A549 (cell line): ENCODE measurements around the gene GSTO2. TPM values are rescaled to one million over a fixed set of nuclear protein-coding genes. Genes with fewer than 3 reads are reported as not detected.

ENCODE experiments used
- ATAC-seq, 2 experiments: fragments of 200-7000 bp in 1 of 2; fragments of >200 bp in 1 of 2; cut with Nextera tagmentation in 1 of 2; cut with Tn5 transposase in 1 of 2; 3 replicates each; pipeline versions ENCODE4 v1.8.0 to v1.9.1; 2018 to 2020; ENCODE audit warnings: mild to moderate bottlenecking in 1 of 2, moderate library complexity in 1 of 2
- CTCF ChIA-PET: fragments of 300-600 bp; sonication (Branson Sonifier 250); formaldehyde crosslinking; extraction: SDS; loops from one replicate; lab custom pipeline; 2021; ENCODE audit warnings: antibody characterized with exemption, inconsistent platforms; lab: Yijun Ruan, JAX
- POLR2A ChIA-PET: fragments of 350-600 bp; formaldehyde crosslinking; extraction: SDS; loops from one replicate; lab custom pipeline; 2021; ENCODE audit warnings: antibody characterized with exemption, inconsistent platforms; lab: Yijun Ruan, JAX
- DNase-seq, 2 experiments: peaks; one replicate each; pipeline versions ENCODE4 v3.0.0 to v3.0.0-alpha.2; 2011 to 2016; ENCODE audit warnings: low read depth in 1 of 2, low spot score in 1 of 2
- FAIRE-seq: peaks from 2 replicates; lab custom pipeline; 2011; peaks lifted over from hg19 to GRCh38; lab: Jason Lieb, UNC
- H3K27ac ChIP-seq, 2 experiments: fragments of >200 bp; sonication (Bioruptor Twin); formaldehyde crosslinking; 3 replicates each; pipeline ENCODE4 v1.5.1; 2016 to 2017
- H3K4me1 ChIP-seq: fragments of >200 bp; sonication (Bioruptor Twin); formaldehyde crosslinking; 3 replicates; pipeline ENCODE4 v1.6.1; 2016
- H3K4me2 ChIP-seq: fragments of >200 bp; sonication (Bioruptor Twin); formaldehyde crosslinking; 3 replicates; pipeline ENCODE4 v1.6.1; 2016
- H3K4me3 ChIP-seq: fragments of >200 bp; sonication (Bioruptor Twin); formaldehyde crosslinking; 3 replicates; pipeline ENCODE4 v1.5.1; 2016
- H3K9me3 ChIP-seq: fragments of >200 bp; sonication (Bioruptor Twin); formaldehyde crosslinking; 3 replicates; pipeline ENCODE4 v1.6.1; 2016
- BHLHE40 ChIP-seq: IDR thresholded peaks from 2 replicates; pipeline ENCODE4 v1.6.1; 2012; ENCODE audit warnings: low read depth, low read length, inconsistent platforms
- CBX8 ChIP-seq: fragments of 200-600 bp; sonication (generic); IDR thresholded peaks from 2 replicates; pipeline ENCODE4 v1.6.1; 2016
- EHMT2 ChIP-seq: fragments of 200-600 bp; sonication (generic); IDR thresholded peaks from 2 replicates; pipeline ENCODE4 v1.6.1; 2016; ENCODE audit warnings: antibody characterized with exemption, low read depth, mild to moderate bottlenecking, moderate library complexity
- FOSB ChIP-seq: fragments of 250-450 bp; sonication (Bioruptor Pico); IDR thresholded peaks from 2 replicates; pipeline ENCODE4 v1.5.0; 2020; ENCODE audit warnings: mild to moderate bottlenecking, moderate library complexity
- FOXS1 ChIP-seq: fragments of 250-450 bp; sonication (Bioruptor Pico); IDR thresholded peaks from 2 replicates; pipeline ENCODE4 v1.5.0; 2020; ENCODE audit warnings: mild to moderate bottlenecking, moderate library complexity
- HOXB13 ChIP-seq: fragments of 250-450 bp; sonication (Bioruptor Pico); IDR thresholded peaks from 2 replicates; pipeline ENCODE4 v1.5.0; 2020; ENCODE audit warnings: low read depth, mild to moderate bottlenecking, moderate library complexity
- HOXB5 ChIP-seq: fragments of 250-450 bp; sonication (Bioruptor Pico); IDR thresholded peaks from 2 replicates; pipeline ENCODE4 v1.5.0; 2020; ENCODE audit warnings: mild to moderate bottlenecking, moderate library complexity
- JUN ChIP-seq, 2 experiments: fragments of >200 bp; sonication (Bioruptor Twin); formaldehyde crosslinking; IDR thresholded peaks; 2 replicates in 1 of 2; 3 replicates in 1 of 2; pipeline ENCODE4 v1.6.1; 2016 to 2017
- JUNB ChIP-seq: fragments of >200 bp; sonication (Bioruptor Twin); formaldehyde crosslinking; IDR thresholded peaks from 2 replicates; pipeline ENCODE4 v1.6.1; 2016
- KDM5A ChIP-seq: fragments of 200-600 bp; sonication (generic); IDR thresholded peaks from 2 replicates; pipeline ENCODE4 v1.6.1; 2016; ENCODE audit warnings: antibody characterized with exemption, mild to moderate bottlenecking
- MYC ChIP-seq: IDR thresholded peaks from 2 replicates; pipeline ENCODE4 v1.6.1; 2012; ENCODE audit warnings: mild to moderate bottlenecking, inconsistent platforms, low read length, improper control_type of control experiment, borderline replicate concordance
- NPAS2 ChIP-seq: fragments of 250-450 bp; sonication (Bioruptor Pico); IDR thresholded peaks from 2 replicates; pipeline ENCODE4 v1.8.0; 2022; ENCODE audit warnings: mild to moderate bottlenecking, moderate library complexity, borderline replicate concordance
- POLR2A ChIP-seq: IDR thresholded peaks from 2 replicates; pipeline ENCODE4 v1.6.1; 2012; ENCODE audit warnings: mild to moderate bottlenecking, low read length
- RAD21 ChIP-seq, 2 experiments: fragments of >200 bp in 1 of 2; sonication (Bioruptor Twin) in 1 of 2; formaldehyde crosslinking in 1 of 2; IDR thresholded peaks in 1 of 2; conservative IDR thresholded peaks in 1 of 2; 2 replicates in 1 of 2; 3 replicates in 1 of 2; pipeline ENCODE4 v1.6.1; 2012 to 2018; ENCODE audit warnings: inconsistent platforms in 1 of 2
- TFCP2L1 ChIP-seq: fragments of 250-450 bp; sonication (Bioruptor Pico); IDR thresholded peaks from 2 replicates; pipeline ENCODE4 v1.5.0; 2021; ENCODE audit warnings: mild to moderate bottlenecking
- ZFP36 ChIP-seq: fragments of 450-650 bp; IDR thresholded peaks from 2 replicates; pipeline ENCODE4 v1.6.1; 2014; ENCODE audit warnings: borderline replicate concordance; ENCODE audit not compliant: partially characterized antibody
- WGBS: methylation state at CpG from one replicate; pipeline ENCODE4 v1.1.6; 2017; ENCODE audit errors: missing lambda C conversion rate; 5-methylcytosine and 5-hydroxymethylcytosine counted together
- polyA plus RNA-seq, 4 experiments: library from polyadenylated mRNA; depleted of rRNA in 3 of 4; stranded (reverse); fragments of >200 nt; fragmentation: RNase III in 1 of 4; extraction: RNeasy Plus Mini Kit Qiagen cat#74134 plus additional on column Dnase treatment in 1 of 4; gene quantifications; 2 replicates in 3 of 4; 3 replicates in 1 of 4; pipeline ENCODE4 v1.2.3, GENCODE V29; 2011 to 2017
- TF ChIP-seq, protein P1 (sequence below): IDR thresholded peaks from 2 replicates; pipeline ENCODE4 v1.6.1; 2012
- TF ChIP-seq, protein P2 (sequence below): fragments of >200 bp; sonication (Bioruptor Twin); formaldehyde crosslinking; IDR thresholded peaks from 2 replicates; pipeline ENCODE4 v1.6.1; 2016
- TF ChIP-seq, protein P3 (sequence below): fragments of >200 bp; sonication (Bioruptor Twin); formaldehyde crosslinking; IDR thresholded peaks from 3 replicates; pipeline ENCODE4 v1.6.1; 2016

GSTO2 gene
- polyA plus RNA-seq, 2 of the 4 experiments (the other 2 are of a cell fraction): 1.3 to 5.7 TPM

DNA sequence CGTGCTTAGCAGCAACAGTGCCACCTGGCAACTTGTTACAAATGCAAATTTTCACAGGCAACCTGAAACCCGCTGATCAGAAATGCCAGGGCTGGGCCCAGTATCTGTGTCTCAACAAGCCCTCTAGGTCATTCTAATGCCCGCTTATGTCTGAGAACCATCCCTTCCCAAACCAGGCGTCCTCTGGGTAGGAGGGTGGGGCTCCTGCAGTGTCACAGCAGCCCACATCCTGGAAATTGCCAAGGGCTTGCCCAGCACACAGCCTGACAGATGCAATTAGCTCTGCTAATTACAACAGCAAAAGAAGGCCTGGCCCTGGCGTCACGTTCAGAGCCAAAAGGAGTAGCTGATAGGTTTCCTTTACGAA lies 53.4 kb downstream of the GSTO2 start:
- no peak for ATAC-seq
- H3K4me1 ChIP-seq: peaks cover 37% of the 10 kb centered on the region
- TF ChIP-seq NPAS2 (CRISPR knock-in tag) (no peak), CBX8 (no peak), FOSB (no peak), HOXB13 (CRISPR knock-in tag) (no peak), BHLHE40 (no peak), FOXS1 (no peak), KDM5A (no peak)
- TF ChIP-seq, protein P1, sequence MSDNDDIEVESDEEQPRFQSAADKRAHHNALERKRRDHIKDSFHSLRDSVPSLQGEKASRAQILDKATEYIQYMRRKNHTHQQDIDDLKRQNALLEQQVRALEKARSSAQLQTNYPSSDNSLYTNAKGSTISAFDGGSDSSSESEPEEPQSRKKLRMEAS: no peak
- no peak for DNase-seq
- H3K27ac ChIP-seq: peak overlapping the region in 1 of 2 experiments; percentile 27; a peak in 1 of 6 replicates
- no peak overlapping the region for H3K4me2 ChIP-seq
- 82% methylated on average over 7 of the region's 7 CpGs for WGBS
- CTCF ChIA-PET: interaction anchor here (1.1 to 4.5 kb wide), 9 partner anchors 11 to 48 kb away, joined by 3 to 28 read pairs (median 6); partner anchors contain the start of gene CFAP58
- no peaks in the 10 kb centered on the region for H3K9me3 ChIP-seq
- no peak overlapping the region for H3K4me3 ChIP-seq
- POLR2A ChIA-PET: no interaction called here
- FAIRE-seq: no peak

DNA sequence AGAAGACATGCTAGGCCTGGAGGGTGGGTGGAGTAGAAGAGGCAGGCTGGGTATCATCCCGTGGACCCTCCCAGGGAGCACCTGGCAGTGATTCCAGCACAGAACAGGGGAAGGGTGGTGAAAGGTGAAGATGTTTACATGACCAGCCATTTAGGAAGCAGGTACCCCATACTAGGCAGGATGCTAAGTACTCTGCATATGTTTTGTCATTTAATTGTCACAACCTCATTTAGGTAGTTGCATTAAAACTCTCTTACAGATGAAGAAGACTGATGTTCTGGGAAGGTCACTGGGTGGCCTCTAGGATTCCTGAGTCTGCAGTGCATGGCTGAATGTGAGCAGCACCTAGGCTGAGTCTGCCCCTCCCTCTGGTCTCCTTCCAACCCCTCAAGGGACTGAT lies 54.1 kb downstream of the GSTO2 start:
- ATAC-seq: no peak
- CTCF ChIA-PET: interaction anchor here (1.0 to 4.5 kb wide), 6 partner anchors 15 to 49 kb away, joined by 3 to 28 read pairs (median 6); partner anchors contain the start of genes CFAP58 and ITPRIP
- Histone ChIP-seq H3K4me3 (no peak overlapping the region), H3K4me2 (no peak overlapping the region), H3K4me1 (peaks cover 37% of the 10 kb centered on the region), H3K27ac (no peak overlapping the region), H3K9me3 (no peaks in the 10 kb centered on the region)
- WGBS: 96% methylated on average over 1 of the region's 1 CpG
- POLR2A ChIA-PET: no interaction called here
- DNase-seq: no peak
- TF ChIP-seq TFCP2L1 (CRISPR knock-in tag) (no peak), MYC (no peak), JUN (IDR thresholded peaks at IDR 0.05) (no peak), HOXB5 (no peak)
- TF ChIP-seq, protein P2, sequence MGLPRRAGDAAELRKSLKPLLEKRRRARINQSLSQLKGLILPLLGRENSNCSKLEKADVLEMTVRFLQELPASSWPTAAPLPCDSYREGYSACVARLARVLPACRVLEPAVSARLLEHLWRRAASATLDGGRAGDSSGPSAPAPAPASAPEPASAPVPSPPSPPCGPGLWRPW: no peak
- no peak for FAIRE-seq

DNA sequence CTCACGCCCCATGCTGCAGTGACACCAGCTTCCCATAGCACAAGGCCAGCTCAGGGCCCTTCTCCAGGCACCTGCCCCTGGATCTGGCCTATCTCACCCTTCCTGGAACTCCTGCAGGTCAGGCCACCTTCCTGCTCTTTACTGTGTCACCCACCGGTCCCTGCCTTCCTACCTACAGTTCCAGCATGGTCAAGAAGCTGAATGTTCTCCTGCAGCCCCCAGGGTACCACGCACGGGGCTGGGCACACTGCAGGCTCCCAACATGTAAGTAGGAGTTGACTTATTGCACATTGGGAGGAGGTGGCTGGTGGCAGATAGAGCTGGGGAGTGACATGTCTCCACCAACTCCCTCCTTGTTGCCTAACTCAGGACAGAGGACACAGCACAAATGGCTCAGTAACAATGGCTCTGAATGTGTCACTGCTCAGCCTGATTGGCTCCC lies 54.8 kb downstream of the GSTO2 start:
- ATAC-seq (no peak), DNase-seq (no peak), FAIRE-seq (no peak)
- no peak for TF ChIP-seq ZFP36
- no peak for TF ChIP-seq EHMT2
- no peak for TF ChIP-seq HOXB13 (CRISPR knock-in tag)
- POLR2A ChIA-PET: no interaction called here
- Histone ChIP-seq H3K27ac (peak overlapping the region in 1 of 2 experiments; percentile 34; a peak in 3 of 6 replicates), H3K4me2 (no peak overlapping the region), H3K4me3 (no peak overlapping the region), H3K4me1 (peaks cover 37% of the 10 kb centered on the region), H3K9me3 (no peaks in the 10 kb centered on the region)
- 92% methylated on average over 4 of the region's 4 CpGs for WGBS
- CTCF ChIA-PET: interaction anchor here (1.0 to 4.5 kb wide), 5 partner anchors 15 to 49 kb away, joined by 3 to 28 read pairs (median 5); partner anchors contain the start of gene ITPRIP

DNA sequence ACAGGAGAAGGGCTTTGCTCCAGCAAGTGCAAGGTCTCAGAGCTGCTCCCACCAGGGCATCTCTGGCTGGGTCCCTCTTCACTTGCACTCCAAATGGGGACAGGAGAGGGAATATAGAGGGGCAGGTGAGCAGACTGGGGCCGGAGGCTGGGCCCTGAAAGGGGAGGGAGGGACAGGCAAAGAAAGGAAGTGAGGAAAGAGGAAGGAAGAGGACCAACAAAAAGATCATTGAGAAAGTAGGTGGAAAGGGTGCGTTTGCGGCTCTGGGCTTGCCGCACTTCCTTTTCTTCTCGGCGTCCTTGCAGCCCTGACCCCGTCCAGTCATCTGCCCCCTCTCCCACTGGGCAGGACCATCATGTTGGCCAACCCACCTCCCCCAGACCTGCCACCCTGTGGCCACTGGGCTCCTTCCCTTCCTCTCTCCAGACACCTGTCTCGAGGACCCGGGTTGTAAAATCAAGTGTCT lies 55.3 kb downstream of the GSTO2 start:
- WGBS: 93% methylated on average over 9 of the region's 9 CpGs
- TF ChIP-seq, protein P3, sequence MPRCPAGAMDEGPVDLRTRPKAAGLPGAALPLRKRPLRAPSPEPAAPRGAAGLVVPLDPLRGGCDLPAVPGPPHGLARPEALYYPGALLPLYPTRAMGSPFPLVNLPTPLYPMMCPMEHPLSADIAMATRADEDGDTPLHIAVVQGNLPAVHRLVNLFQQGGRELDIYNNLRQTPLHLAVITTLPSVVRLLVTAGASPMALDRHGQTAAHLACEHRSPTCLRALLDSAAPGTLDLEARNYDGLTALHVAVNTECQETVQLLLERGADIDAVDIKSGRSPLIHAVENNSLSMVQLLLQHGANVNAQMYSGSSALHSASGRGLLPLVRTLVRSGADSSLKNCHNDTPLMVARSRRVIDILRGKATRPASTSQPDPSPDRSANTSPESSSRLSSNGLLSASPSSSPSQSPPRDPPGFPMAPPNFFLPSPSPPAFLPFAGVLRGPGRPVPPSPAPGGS: no peak
- no peak for TF ChIP-seq RAD21 (conservative IDR thresholded peaks at IDR 0.05 in 1 of 2, IDR thresholded peaks at IDR 0.05 in 1 of 2)
- no peak for TF ChIP-seq POLR2A
- TF ChIP-seq JUNB: no peak
- no peak for TF ChIP-seq CBX8
- H3K4me1 ChIP-seq: peaks cover 40% of the 10 kb centered on the region
- no peak for ATAC-seq
- peak overlapping the region in 1 of 2 experiments; percentile 34; a peak in 3 of 6 replicates for H3K27ac ChIP-seq
- no peak for DNase-seq
- ChIA-PET CTCF (interaction anchor here (1.0 to 4.5 kb wide), 5 partner anchors 14 to 33 kb away, joined by 3 to 28 read pairs (median 11); partner anchors contain the start of gene ITPRIP), POLR2A (no interaction called here)
- H3K4me2 ChIP-seq: no peak overlapping the region
- no peak for FAIRE-seq
- no peak overlapping the region for H3K4me3 ChIP-seq
- no peaks in the 10 kb centered on the region for H3K9me3 ChIP-seq
